HEK293 (cell line): Measurements from ENCODE around the gene SUSD4.

Experiments used
- YY1 ChIP-seq: fragments of 450-650 bp; formaldehyde crosslinking; IDR thresholded peaks from 2 replicates; pipeline ENCODE4 v1.5.1; 2018; ENCODE audit warnings: missing biosample characterization, missing genetic modification characterization
- ZBTB21 ChIP-seq: fragments of 450-650 bp; formaldehyde crosslinking; IDR thresholded peaks from 2 replicates; pipeline ENCODE4 v1.5.1; 2017; ENCODE audit warnings: missing biosample characterization, missing genetic modification characterization
- ZFP3 ChIP-seq: fragments of 450-650 bp; formaldehyde crosslinking; IDR thresholded peaks from 2 replicates; pipeline ENCODE4 v1.5.1; 2016; ENCODE audit warnings: low read depth, missing biosample characterization, missing genetic modification characterization
- ZNF174 ChIP-seq: fragments of 450-650 bp; formaldehyde crosslinking; IDR thresholded peaks from 2 replicates; pipeline ENCODE4 v1.5.0; 2017; ENCODE audit warnings: missing biosample characterization, mild to moderate bottlenecking, missing genetic modification characterization
- ZNF2 ChIP-seq: fragments of 450-650 bp; formaldehyde crosslinking; IDR thresholded peaks from 2 replicates; pipeline ENCODE4 v1.5.1; 2016; ENCODE audit warnings: missing biosample characterization, missing genetic modification characterization
- ZNF335 ChIP-seq: fragments of 450-650 bp; formaldehyde crosslinking; conservative IDR thresholded peaks from 2 replicates; pipeline ENCODE4 v1.5.1; 2016; ENCODE audit warnings: missing biosample characterization, missing genetic modification characterization
- ZNF558 ChIP-seq: fragments of 450-650 bp; formaldehyde crosslinking; IDR thresholded peaks from 2 replicates; pipeline ENCODE4 v1.5.1; 2016; ENCODE audit warnings: missing biosample characterization, missing genetic modification characterization
- TF ChIP-seq, protein P1 (sequence below): fragments of 450-650 bp; formaldehyde crosslinking; IDR thresholded peaks from 2 replicates; pipeline ENCODE4 v1.5.1; 2016; ENCODE audit warnings: missing biosample characterization, missing genetic modification characterization
- TF ChIP-seq, protein P2 (sequence below): fragments of 450-650 bp; formaldehyde crosslinking; conservative IDR thresholded peaks from 2 replicates; pipeline ENCODE4 v1.5.1; 2016; ENCODE audit warnings: low read depth, missing biosample characterization, missing genetic modification characterization

DNA sequence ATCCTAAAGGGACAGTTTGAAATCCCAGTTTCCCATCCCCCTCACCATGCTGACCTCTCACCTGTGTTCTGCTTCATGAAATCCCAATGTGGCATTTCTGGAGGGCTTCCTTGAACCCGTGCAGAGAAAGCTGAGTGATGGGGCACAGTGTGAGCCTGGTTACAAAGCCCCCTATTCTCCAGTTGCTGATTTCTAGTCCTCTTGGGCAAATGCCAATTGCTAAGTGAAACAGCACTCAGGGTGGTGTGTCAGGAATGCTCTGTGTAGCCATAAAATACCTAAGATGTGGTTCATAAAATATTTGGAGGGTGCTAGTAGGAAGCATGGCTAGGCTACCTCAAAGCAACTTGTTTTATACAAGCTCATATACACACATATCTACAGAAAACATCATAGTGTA, 32.0 kb downstream of the SUSD4 start:
- TF ChIP-seq ZNF335 (tag by site-specific recombination) (no peak; the same call in 1 of the 2 replicates), ZNF174 (tag by site-specific recombination) (no peak), YY1 (tag by site-specific recombination) (no peak), ZBTB21 (no peak), ZNF558 (no peak), ZFP3 (tag by site-specific recombination) (no peak), ZNF2 (no peak)
- TF ChIP-seq, protein P1, sequence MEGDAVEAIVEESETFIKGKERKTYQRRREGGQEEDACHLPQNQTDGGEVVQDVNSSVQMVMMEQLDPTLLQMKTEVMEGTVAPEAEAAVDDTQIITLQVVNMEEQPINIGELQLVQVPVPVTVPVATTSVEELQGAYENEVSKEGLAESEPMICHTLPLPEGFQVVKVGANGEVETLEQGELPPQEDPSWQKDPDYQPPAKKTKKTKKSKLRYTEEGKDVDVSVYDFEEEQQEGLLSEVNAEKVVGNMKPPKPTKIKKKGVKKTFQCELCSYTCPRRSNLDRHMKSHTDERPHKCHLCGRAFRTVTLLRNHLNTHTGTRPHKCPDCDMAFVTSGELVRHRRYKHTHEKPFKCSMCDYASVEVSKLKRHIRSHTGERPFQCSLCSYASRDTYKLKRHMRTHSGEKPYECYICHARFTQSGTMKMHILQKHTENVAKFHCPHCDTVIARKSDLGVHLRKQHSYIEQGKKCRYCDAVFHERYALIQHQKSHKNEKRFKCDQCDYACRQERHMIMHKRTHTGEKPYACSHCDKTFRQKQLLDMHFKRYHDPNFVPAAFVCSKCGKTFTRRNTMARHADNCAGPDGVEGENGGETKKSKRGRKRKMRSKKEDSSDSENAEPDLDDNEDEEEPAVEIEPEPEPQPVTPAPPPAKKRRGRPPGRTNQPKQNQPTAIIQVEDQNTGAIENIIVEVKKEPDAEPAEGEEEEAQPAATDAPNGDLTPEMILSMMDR (tag by site-specific recombination): no peak
- TF ChIP-seq, protein P2, sequence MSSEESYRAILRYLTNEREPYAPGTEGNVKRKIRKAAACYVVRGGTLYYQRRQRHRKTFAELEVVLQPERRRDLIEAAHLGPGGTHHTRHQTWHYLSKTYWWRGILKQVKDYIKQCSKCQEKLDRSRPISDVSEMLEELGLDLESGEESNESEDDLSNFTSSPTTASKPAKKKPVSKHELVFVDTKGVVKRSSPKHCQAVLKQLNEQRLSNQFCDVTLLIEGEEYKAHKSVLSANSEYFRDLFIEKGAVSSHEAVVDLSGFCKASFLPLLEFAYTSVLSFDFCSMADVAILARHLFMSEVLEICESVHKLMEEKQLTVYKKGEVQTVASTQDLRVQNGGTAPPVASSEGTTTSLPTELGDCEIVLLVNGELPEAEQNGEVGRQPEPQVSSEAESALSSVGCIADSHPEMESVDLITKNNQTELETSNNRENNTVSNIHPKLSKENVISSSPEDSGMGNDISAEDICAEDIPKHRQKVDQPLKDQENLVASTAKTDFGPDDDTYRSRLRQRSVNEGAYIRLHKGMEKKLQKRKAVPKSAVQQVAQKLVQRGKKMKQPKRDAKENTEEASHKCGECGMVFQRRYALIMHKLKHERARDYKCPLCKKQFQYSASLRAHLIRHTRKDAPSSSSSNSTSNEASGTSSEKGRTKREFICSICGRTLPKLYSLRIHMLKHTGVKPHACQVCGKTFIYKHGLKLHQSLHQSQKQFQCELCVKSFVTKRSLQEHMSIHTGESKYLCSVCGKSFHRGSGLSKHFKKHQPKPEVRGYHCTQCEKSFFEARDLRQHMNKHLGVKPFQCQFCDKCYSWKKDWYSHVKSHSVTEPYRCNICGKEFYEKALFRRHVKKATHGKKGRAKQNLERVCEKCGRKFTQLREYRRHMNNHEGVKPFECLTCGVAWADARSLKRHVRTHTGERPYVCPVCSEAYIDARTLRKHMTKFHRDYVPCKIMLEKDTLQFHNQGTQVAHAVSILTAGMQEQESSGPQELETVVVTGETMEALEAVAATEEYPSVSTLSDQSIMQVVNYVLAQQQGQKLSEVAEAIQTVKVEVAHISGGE (tag by site-specific recombination): no peak
